ENCODE results near the gene SLC25A42.
"Not testable (repeated sequence)": the region's sequence is repeated elsewhere in the genome, so short reads cannot be mapped to it uniquely, and the experiment has no call there.

Gene SLC25A42

GRCh38 chr19:19105365-19106055, 41.7 kb downstream of the SLC25A42 start:
- DNase-seq = peak in 1 of 14 donors; percentile 8

- DNase-seq = no peak
Observed at GRCh38 chr19:19106056-19106551, 42.3 kb downstream of the SLC25A42 start.

GRCh38 chr19:19106938-19107337, 43.1 kb downstream of the SLC25A42 start:
- DNase-seq = not testable (repeated sequence)

GRCh38 chr19:19107654-19108053, 43.9 kb downstream of the SLC25A42 start:
- DNase-seq = no peak

- DNase-seq = no peak
Observed at GRCh38 chr19:19109601-19110000, 45.8 kb downstream of the SLC25A42 start.

- peak in 1 of 14 donors; percentile 4 for DNase-seq
Observed at GRCh38 chr19:19110410-19111135, 46.8 kb downstream of the SLC25A42 start.

- no peak for DNase-seq
Observed at GRCh38 chr19:19111136-19111835, 47.5 kb downstream of the SLC25A42 start.

- no peak for DNase-seq
Observed at GRCh38 chr19:19111967-19112580, 48.3 kb downstream of the SLC25A42 start.

- no peak for DNase-seq
Observed at GRCh38 chr19:19113040-19113626, 49.3 kb downstream of the SLC25A42 start.

- DNase-seq = peak in 3 of 14 donors; percentile 3 to 8 (median 4)
Observed at GRCh38 chr19:19115954-19116353, 52.2 kb downstream of the SLC25A42 start.

- DNase-seq = no peak
Observed at GRCh38 chr19:19119325-19120237, 55.8 kb downstream of the SLC25A42 start.

GRCh38 chr19:19120308-19121231, 56.8 kb downstream of the SLC25A42 start:
- DNase-seq = no peak

- no peak for DNase-seq
Observed at GRCh38 chr19:19121371-19121770, 57.6 kb downstream of the SLC25A42 start.

- no peak for DNase-seq
Observed at GRCh38 chr19:19122902-19123301, 59.1 kb downstream of the SLC25A42 start.

- DNase-seq = no peak
Observed at GRCh38 chr19:19123386-19123785, 59.6 kb downstream of the SLC25A42 start.

GRCh38 chr19:19126102-19126501, 62.3 kb downstream of the SLC25A42 start:
- no peak for DNase-seq

- DNase-seq = no peak
Observed at GRCh38 chr19:19131989-19132388, 68.2 kb downstream of the SLC25A42 start.

GRCh38 chr19:19132912-19133311, 69.1 kb downstream of the SLC25A42 start:
- DNase-seq = no peak

GRCh38 chr19:19133985-19134384, 70.2 kb downstream of the SLC25A42 start:
- no peak for DNase-seq

- no peak for DNase-seq
Observed at GRCh38 chr19:19134687-19135158, 70.9 kb downstream of the SLC25A42 start.
